Large intestine (tissue), 3 donors: ENCODE data around the gene ZBED2. TPM values are rescaled to one million over a fixed set of nuclear protein-coding genes. Genes with fewer than 3 reads are reported as not detected.

ENCODE experiments used
- DNase-seq, 2 donors: peaks; one replicate each; pipeline versions ENCODE4 v3.0.0 to v3.0.0-alpha.2; 2013
- H3K27ac ChIP-seq: one replicate; pipeline ENCODE4 v1.5.1; 2013; ENCODE audit warnings: low read length
- H3K27me3 ChIP-seq: 2 replicates; pipeline ENCODE4 v1.6.1; 2013; ENCODE audit warnings: low read length; ENCODE audit not compliant: control insufficient read depth, insufficient read depth
- H3K36me3 ChIP-seq: 2 replicates; pipeline ENCODE4 v1.6.1; 2013; ENCODE audit warnings: low read length; ENCODE audit not compliant: control insufficient read depth, insufficient read depth
- H3K4me1 ChIP-seq: one replicate; pipeline ENCODE4 v1.6.1; 2013; ENCODE audit warnings: low read length; ENCODE audit not compliant: control insufficient read depth, insufficient read depth
- H3K4me3 ChIP-seq: one replicate; pipeline ENCODE4 v1.5.1; 2013; ENCODE audit warnings: low read length
- H3K9me3 ChIP-seq: one replicate; pipeline ENCODE4 v1.6.1; 2013; ENCODE audit warnings: mild to moderate bottlenecking, low read depth, low read length, moderate library complexity; ENCODE audit not compliant: control insufficient read depth
- WGBS: methylation state at CpG from one replicate; pipeline ENCODE4 v1.1.5; 2013; ENCODE audit warnings: low lambda C conversion rate; ENCODE audit not compliant: insufficient coverage; 5-methylcytosine and 5-hydroxymethylcytosine counted together
- polyA plus RNA-seq: library from polyadenylated mRNA; unstranded; fragments of 120-200 nt; gene quantifications from one replicate; pipeline ENCODE4 v1.2.1, GENCODE V29; 2013

ZBED2 gene
- polyA plus RNA-seq, 1 donor: 1.0 TPM

DNA sequence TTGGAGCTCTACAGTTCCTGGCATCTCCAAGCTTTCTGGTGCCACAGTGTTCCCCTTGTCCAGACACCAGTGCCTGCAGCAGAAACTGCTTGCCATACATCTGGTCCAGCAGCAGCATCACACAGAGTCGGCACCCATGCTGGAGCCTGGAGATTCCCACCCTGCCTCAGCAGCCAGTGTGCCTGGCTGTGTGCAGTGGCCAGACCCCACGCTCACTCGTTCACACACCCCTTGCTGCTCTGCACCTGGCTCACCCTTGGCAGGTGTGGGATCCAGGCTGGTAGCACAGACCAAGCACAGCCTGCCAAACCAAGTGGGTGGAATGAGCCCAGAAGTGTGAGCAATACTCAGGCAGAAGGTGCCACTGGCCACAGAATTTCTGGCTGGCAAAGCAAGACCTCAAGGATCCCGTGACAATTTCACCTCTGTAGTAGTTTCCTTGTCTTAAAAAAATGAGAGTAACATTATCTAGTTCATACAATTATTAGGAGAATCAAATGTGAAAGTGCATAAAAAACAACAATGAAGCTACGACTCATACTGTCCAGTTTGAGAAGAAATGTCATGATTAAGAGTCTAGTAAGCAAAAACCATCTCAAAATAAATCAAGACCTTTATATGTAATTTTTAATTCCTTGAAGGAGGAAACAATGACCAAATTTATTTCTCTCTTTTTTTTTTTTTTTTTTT, 22.9 kb upstream of the ZBED2 start:
- Histone ChIP-seq H3K27ac (no peak overlapping the region), H3K4me3 (no peak overlapping the region), H3K9me3 (no peaks in the 10 kb centered on the region), H3K36me3 (no peaks in the 10 kb centered on the region), H3K27me3 (no peaks in the 10 kb centered on the region), H3K4me1 (no peaks in the 10 kb centered on the region)
- WGBS: 90% methylated on average over 2 of the region's 5 CpGs
- DNase-seq: no peak

DNA sequence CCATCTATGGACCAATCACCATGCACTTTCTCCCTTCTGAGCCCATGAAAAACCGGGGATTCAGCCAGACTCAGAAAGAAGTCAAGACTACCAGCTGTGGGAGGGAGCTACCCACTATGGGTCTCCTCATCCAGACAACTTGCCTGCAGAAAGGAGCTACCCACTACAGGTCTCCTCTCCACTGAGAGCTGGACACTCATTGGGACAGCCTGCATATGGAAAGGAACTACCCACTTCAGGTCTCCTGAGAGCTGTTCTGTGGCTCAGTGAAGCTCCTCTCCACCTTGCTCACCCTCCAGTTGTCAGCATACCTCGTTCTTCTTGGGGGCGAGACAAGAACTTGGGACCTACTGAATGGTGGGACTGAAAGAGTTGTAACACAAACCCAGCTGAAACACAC, 22.3 kb upstream of the ZBED2 start:
- WGBS: no CpG with 5 or more reads among the region's 3 CpGs
- H3K4me3 ChIP-seq: no peak overlapping the region
- no peaks in the 10 kb centered on the region for H3K9me3 ChIP-seq
- no peaks in the 10 kb centered on the region for H3K36me3 ChIP-seq
- no peaks in the 10 kb centered on the region for H3K4me1 ChIP-seq
- no peak for DNase-seq
- H3K27me3 ChIP-seq: no peaks in the 10 kb centered on the region
- no peak overlapping the region for H3K27ac ChIP-seq

- Histone ChIP-seq H3K4me3 (no peak overlapping the region), H3K4me1 (no peaks in the 10 kb centered on the region), H3K9me3 (no peaks in the 10 kb centered on the region), H3K36me3 (no peaks in the 10 kb centered on the region), H3K27ac (no peak overlapping the region), H3K27me3 (no peaks in the 10 kb centered on the region)
- no CpG with 5 or more reads among the region's 6 CpGs for WGBS
- no peak for DNase-seq
These were observed 21.4 kb upstream of the ZBED2 start for GRCh38 chr3:111616417-111617105.

DNA sequence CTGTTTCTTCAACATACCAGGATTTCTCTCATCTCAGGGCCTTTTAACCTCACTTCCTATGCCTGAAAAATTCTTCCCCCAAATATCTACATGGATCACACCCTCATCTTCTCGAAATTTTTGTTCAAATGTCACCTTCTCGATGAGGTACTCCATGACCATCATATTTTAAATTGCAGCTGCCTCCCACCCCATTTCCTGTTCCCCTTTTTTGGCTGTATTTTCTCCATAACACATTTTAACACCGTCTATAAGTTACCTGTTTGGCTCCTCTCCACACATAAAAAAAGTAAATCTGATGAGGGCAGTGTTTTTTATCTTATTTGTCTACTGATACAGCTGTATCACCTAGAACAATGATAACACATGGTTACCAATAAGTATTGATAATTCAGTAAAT, 20.7 kb upstream of the ZBED2 start:
- WGBS: 87% methylated on average over 2 of the region's 3 CpGs
- Histone ChIP-seq H3K4me1 (no peaks in the 10 kb centered on the region), H3K9me3 (no peaks in the 10 kb centered on the region), H3K4me3 (no peak overlapping the region), H3K36me3 (no peaks in the 10 kb centered on the region), H3K27me3 (no peaks in the 10 kb centered on the region), H3K27ac (no peak overlapping the region)
- no peak for DNase-seq

GRCh38 chr3:111613294-111613693, 18.1 kb upstream of the ZBED2 start:
- Histone ChIP-seq H3K27ac (no peak overlapping the region), H3K4me3 (no peak overlapping the region), H3K9me3 (no peaks in the 10 kb centered on the region), H3K36me3 (no peaks in the 10 kb centered on the region), H3K4me1 (no peaks in the 10 kb centered on the region), H3K27me3 (no peaks in the 10 kb centered on the region)
- no peak for DNase-seq
- WGBS: 100% methylated on average over 1 of the region's 1 CpG

GRCh38 chr3:111610612-111611054, 15.5 kb upstream of the ZBED2 start:
- no peak overlapping the region for H3K4me3 ChIP-seq
- DNase-seq: no peak
- no peaks in the 10 kb centered on the region for H3K9me3 ChIP-seq
- H3K27ac ChIP-seq: no peak overlapping the region
- H3K27me3 ChIP-seq: no peaks in the 10 kb centered on the region
- no peaks in the 10 kb centered on the region for H3K4me1 ChIP-seq
- H3K36me3 ChIP-seq: no peaks in the 10 kb centered on the region
- no CpG with 5 or more reads among the region's 8 CpGs for WGBS

- Histone ChIP-seq H3K4me1 (no peaks in the 10 kb centered on the region), H3K9me3 (no peaks in the 10 kb centered on the region), H3K27me3 (no peaks in the 10 kb centered on the region), H3K27ac (no peak overlapping the region), H3K4me3 (no peak overlapping the region), H3K36me3 (no peaks in the 10 kb centered on the region)
- 86% methylated on average over 1 of the region's 5 CpGs for WGBS
- DNase-seq: no peak
These were observed 15.0 kb upstream of the ZBED2 start for GRCh38 chr3:111610189-111610588.

GRCh38 chr3:111609700-111610099, 14.6 kb upstream of the ZBED2 start:
- H3K27ac ChIP-seq: no peak overlapping the region
- no peaks in the 10 kb centered on the region for H3K4me1 ChIP-seq
- DNase-seq: no peak
- WGBS: no CpG with 5 or more reads among the region's 2 CpGs
- H3K36me3 ChIP-seq: no peaks in the 10 kb centered on the region
- H3K4me3 ChIP-seq: no peak overlapping the region
- no peaks in the 10 kb centered on the region for H3K27me3 ChIP-seq
- H3K9me3 ChIP-seq: no peaks in the 10 kb centered on the region

DNA sequence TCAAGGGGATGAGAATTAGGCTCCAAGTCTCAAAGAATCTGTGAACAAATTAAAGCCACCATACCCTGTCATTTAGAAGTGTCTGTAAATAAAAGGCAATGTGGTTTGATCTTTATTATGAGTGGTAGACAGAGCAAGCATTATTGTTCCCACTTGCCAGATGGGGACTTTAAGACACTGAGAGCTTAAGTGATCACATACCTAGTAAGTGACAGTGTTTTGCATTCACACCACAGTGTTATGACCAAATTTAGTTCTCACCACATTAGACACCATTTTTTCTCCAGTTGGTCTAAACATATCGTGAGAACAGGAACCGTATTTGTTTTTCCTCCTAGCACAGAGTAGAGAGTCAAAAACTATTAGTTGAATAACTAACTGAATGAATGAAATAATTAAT, 13.2 kb upstream of the ZBED2 start:
- no peaks in the 10 kb centered on the region for H3K36me3 ChIP-seq
- H3K9me3 ChIP-seq: no peaks in the 10 kb centered on the region
- no peak for DNase-seq
- H3K4me3 ChIP-seq: no peak overlapping the region
- no peaks in the 10 kb centered on the region for H3K27me3 ChIP-seq
- H3K27ac ChIP-seq: no peak overlapping the region
- no CpG with 5 or more reads among the region's 2 CpGs for WGBS
- no peaks in the 10 kb centered on the region for H3K4me1 ChIP-seq

DNA sequence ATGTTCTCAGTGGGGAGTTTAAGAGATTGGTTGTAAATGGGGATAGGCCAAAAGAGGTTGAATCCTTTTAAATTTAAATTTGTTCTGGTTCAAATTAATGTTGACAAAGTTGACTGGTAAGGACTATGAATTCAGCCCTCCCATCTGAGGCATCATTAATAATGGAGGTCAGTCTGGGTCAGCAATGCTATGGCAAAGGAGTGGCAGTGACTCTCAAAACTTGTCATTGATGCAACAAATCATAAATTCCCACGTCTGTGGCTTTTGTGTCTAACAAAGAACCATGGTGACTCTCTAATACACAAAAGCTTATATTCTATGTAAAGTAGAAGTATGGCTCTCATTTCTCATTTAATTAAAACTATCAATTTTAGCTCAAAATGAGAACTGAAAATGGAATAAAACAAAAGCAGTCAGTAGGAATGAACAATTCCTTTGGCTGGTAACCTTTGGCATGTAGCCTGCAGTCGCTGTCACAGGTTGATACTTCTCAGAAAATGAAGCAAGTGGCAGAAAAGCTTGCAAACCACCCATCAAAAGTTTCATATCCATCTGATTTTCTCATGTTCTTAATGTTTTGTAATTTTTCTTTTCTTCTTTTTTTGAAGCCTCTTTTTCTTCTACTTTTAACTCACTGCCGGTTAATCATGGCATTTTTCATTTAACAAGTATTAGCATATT, 12.2 kb upstream of the ZBED2 start:
- Histone ChIP-seq H3K36me3 (no peaks in the 10 kb centered on the region), H3K27me3 (no peaks in the 10 kb centered on the region), H3K27ac (no peak overlapping the region), H3K4me3 (no peak overlapping the region), H3K4me1 (no peaks in the 10 kb centered on the region), H3K9me3 (no peaks in the 10 kb centered on the region)
- 100% methylated on average over 1 of the region's 3 CpGs for WGBS
- DNase-seq: no peak
